Measurements from ENCODE around the gene KMT2E.
A peak's percentile ranks its signal among the peaks of the same experiment; 100 is the strongest.

KMT2E gene

GRCh38 chr7:105086850-105087249 is 72.8 kb downstream of the KMT2E start:
- no peak for DNase-seq (ENCODE audit: low read depth)
- TF ChIP-seq, protein P1, sequence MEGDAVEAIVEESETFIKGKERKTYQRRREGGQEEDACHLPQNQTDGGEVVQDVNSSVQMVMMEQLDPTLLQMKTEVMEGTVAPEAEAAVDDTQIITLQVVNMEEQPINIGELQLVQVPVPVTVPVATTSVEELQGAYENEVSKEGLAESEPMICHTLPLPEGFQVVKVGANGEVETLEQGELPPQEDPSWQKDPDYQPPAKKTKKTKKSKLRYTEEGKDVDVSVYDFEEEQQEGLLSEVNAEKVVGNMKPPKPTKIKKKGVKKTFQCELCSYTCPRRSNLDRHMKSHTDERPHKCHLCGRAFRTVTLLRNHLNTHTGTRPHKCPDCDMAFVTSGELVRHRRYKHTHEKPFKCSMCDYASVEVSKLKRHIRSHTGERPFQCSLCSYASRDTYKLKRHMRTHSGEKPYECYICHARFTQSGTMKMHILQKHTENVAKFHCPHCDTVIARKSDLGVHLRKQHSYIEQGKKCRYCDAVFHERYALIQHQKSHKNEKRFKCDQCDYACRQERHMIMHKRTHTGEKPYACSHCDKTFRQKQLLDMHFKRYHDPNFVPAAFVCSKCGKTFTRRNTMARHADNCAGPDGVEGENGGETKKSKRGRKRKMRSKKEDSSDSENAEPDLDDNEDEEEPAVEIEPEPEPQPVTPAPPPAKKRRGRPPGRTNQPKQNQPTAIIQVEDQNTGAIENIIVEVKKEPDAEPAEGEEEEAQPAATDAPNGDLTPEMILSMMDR (conservative IDR thresholded peaks at IDR 0.05; ENCODE audit: low read depth, low read length): no peak
- H3K4me3 ChIP-seq (ENCODE audit: low read length): no peak overlapping the region

DNA sequence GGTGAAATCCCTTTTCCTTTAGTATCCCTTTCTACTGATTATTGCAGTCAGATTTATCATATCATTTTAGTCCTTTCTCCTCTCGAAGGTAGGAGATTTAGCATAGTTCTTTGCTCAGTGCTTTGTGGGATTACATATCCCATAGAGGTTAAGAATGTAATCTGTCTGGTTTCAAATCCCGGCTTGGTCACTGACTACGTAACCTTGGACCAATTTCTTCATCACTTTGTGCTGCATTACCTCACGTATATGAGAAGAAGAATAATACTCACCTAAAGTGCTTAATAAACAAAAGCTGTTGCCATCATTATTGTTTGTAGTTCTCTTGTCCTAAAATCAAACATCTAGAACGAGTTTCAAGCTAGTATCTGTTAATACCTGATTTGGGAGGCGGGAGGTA is 74.0 kb downstream of the KMT2E start:
- TF ChIP-seq, protein P1 (conservative IDR thresholded peaks at IDR 0.05; ENCODE audit: low read depth, low read length): no peak
- no peak for DNase-seq (ENCODE audit: low read depth)
- no peak overlapping the region for H3K4me3 ChIP-seq (ENCODE audit: low read length)

GRCh38 chr7:105088456-105088855 is 74.5 kb downstream of the KMT2E start:
- DNase-seq (ENCODE audit: low read depth): no peak
- H3K4me3 ChIP-seq (ENCODE audit: low read length): no peak overlapping the region
- TF ChIP-seq, protein P1 (conservative IDR thresholded peaks at IDR 0.05; ENCODE audit: low read depth, low read length): no peak

DNA sequence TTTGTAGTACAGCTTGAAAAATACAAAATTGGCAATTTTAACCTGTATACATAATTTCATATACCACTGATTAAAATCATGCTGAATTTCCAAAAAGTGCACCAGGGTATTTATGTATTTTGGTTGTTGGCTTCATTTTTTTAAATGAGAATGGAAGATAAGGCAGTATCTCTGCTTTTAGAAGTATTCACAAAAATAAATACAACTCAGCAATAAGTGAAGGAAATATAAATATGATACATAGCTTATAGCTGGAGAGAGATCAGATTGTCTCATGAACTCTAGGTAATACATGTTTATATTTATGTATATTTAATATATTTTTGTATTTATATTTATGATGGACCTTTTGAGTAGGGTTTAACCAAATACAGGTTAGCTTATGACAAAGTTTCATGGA is 81.0 kb downstream of the KMT2E start:
- H3K4me3 ChIP-seq (ENCODE audit: low read length): no peak overlapping the region
- no peak for DNase-seq (ENCODE audit: low read depth)
- TF ChIP-seq, protein P1 (conservative IDR thresholded peaks at IDR 0.05; ENCODE audit: low read depth, low read length): no peak

DNA sequence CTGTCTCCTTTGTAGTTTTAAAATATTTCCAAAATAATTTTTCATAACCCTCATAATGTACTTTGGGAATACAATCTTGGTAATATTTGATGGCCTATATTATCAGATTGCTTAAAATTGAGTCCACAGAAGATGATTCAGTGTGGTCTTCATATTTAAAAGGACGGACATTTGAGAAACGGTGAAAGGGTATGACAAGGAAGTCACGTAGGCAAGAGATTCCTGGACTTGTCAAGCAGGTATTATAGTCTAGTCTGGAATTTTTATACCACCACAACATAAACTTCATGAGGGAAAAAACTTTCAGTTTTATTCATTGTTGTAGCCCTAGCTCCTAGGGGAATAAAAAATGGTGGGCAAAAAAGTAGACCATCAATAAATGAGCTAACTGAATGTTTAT is 82.3 kb downstream of the KMT2E start:
- H3K4me3 ChIP-seq (ENCODE audit: low read length): no peak overlapping the region
- TF ChIP-seq, protein P1 (conservative IDR thresholded peaks at IDR 0.05; ENCODE audit: low read depth, low read length): no peak
- DNase-seq (ENCODE audit: low read depth): no peak

DNA sequence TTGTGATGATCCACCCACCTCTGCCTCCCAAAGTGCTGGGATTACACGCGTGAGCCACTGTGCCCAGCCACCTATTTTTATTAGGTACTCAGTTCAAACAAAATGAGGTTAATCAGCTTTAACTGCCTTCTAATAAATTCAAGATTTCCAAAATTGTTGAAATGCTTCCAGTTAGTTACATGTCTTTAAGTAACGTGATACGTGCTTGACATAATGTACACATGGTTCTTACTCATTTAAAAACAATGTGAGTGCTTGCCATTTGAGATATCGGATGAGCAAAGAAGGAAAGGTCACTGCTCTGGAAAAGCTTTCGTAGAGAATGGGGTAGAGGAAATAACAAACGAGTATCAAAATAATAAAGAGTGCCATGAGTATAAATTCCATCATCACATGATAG is 83.6 kb downstream of the KMT2E start:
- TF ChIP-seq, protein P1 (conservative IDR thresholded peaks at IDR 0.05; ENCODE audit: low read depth, low read length): no peak
- H3K4me3 ChIP-seq (ENCODE audit: low read length): no peak overlapping the region
- peak; percentile 51 for DNase-seq (ENCODE audit: low read depth)

DNA sequence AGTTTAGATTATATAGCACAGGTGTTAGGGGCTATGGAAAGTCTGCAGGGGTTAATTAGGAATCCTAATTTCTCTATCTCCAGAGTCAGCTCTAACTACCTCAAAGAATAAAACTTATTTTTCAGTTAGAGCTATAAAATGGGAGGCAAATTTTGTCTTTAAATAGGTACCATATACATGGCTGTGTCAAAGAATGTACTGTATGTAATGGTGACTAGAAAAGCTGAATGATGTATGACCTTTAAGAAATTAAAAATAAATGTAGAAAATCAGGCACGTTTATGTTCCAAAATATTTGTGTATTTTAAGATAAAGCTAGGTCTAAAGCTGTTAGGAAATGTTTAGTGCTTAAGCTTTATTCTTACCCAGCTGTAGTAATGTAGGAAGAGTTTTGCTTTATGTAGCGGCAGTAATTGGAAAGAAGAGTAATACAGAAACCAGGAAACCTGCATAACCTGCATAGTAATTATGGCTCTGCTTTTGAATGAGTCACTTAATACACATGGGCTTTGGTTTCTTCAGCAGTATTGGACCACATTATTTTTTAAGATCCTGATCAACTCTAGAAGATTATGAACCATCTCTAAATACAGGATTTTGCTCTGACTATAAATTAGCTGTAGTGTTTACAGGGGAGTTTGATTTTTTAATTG is 85.0 kb downstream of the KMT2E start:
- no peak overlapping the region for H3K4me3 ChIP-seq (ENCODE audit: low read length)
- DNase-seq (ENCODE audit: low read depth): peak; percentile 5
- TF ChIP-seq, protein P1 (conservative IDR thresholded peaks at IDR 0.05; ENCODE audit: low read depth, low read length): no peak

All from retinal pigment epithelial cell (primary cell).